Stimulated activated effector memory CD8-positive, alpha-beta T cell treated with anti-CD3 and anti-CD28 coated beads, Interleukin-12 subunit alpha, Interleukin-12 subunit beta, amount 100 ng/mL, for 72 hours (primary cell): Measurements from ENCODE around the gene RFTN2.
A peak's percentile ranks its signal among the peaks of the same experiment; 100 is the strongest.
"Not testable (repeated sequence)": the region's sequence is repeated elsewhere in the genome, so short reads cannot be mapped to it uniquely, and the experiment has no call there.

Source experiments
- ATAC-seq: fragments of 150-1000 bp; cut with Tn5 transposase; 2 replicates; pipeline ENCODE4 v1.10.0; 2021
- DNase-seq, 2 donors: peaks; one replicate each; pipeline ENCODE4 v3.0.0; 2021 to 2022; ENCODE audit warnings: low spot score in 2 of 2
- H3K27ac Mint-ChIP-seq: one replicate; pipeline ENCODE4 v1.8.0; 2022; ENCODE audit warnings: mild to moderate bottlenecking, mixed read lengths
- H3K36me3 Mint-ChIP-seq: one replicate; pipeline ENCODE4 v1.8.0; 2022; ENCODE audit warnings: mild to moderate bottlenecking, mixed read lengths
- H3K4me1 Mint-ChIP-seq: one replicate; pipeline ENCODE4 v1.8.0; 2022; ENCODE audit warnings: mixed read lengths
- H3K4me3 Mint-ChIP-seq: one replicate; pipeline ENCODE4 v1.8.0; 2022; ENCODE audit warnings: mild to moderate bottlenecking, mixed read lengths
- H3K9me3 Mint-ChIP-seq: one replicate; pipeline ENCODE4 v1.8.0; 2022; ENCODE audit warnings: mixed read lengths

Gene RFTN2

GRCh38 chr2:197556456-197556855 lies 118.9 kb downstream of the RFTN2 start:
- no peak for ATAC-seq
- DNase-seq, result no peak
- H3K9me3 Mint-ChIP-seq, result no peaks in the 10 kb centered on the region
- no peaks in the 10 kb centered on the region for H3K4me1 Mint-ChIP-seq
- peaks cover 75% of the 10 kb centered on the region for H3K36me3 Mint-ChIP-seq
- peak overlapping the region; percentile 63 for H3K27ac Mint-ChIP-seq
- no peak overlapping the region for H3K4me3 Mint-ChIP-seq

- H3K4me3 Mint-ChIP-seq, result no peak overlapping the region
- H3K36me3 Mint-ChIP-seq, result peaks cover 75% of the 10 kb centered on the region
- no peak for ATAC-seq
- DNase-seq, result no peak
- H3K4me1 Mint-ChIP-seq, result no peaks in the 10 kb centered on the region
- no peaks in the 10 kb centered on the region for H3K9me3 Mint-ChIP-seq
- peak overlapping the region; percentile 63 for H3K27ac Mint-ChIP-seq
These were observed 119.9 kb downstream of the RFTN2 start for GRCh38 chr2:197555467-197555866.

- H3K36me3 Mint-ChIP-seq, result peaks cover 95% of the 10 kb centered on the region
- not testable (repeated sequence) for DNase-seq, ATAC-seq, H3K27ac Mint-ChIP-seq, H3K4me1 Mint-ChIP-seq, H3K9me3 Mint-ChIP-seq, H3K4me3 Mint-ChIP-seq
These were observed 124.1 kb downstream of the RFTN2 start for GRCh38 chr2:197551260-197551659.

- Mint-ChIP-seq H3K4me1 (no peaks in the 10 kb centered on the region), H3K27ac (no peak overlapping the region), H3K4me3 (no peak overlapping the region), H3K9me3 (no peaks in the 10 kb centered on the region), H3K36me3 (peaks cover 99% of the 10 kb centered on the region)
- ATAC-seq (no peak), DNase-seq (no peak)
These were observed 126.8 kb downstream of the RFTN2 start for GRCh38 chr2:197548582-197548981.

- peaks cover 99% of the 10 kb centered on the region for H3K36me3 Mint-ChIP-seq
- no peaks in the 10 kb centered on the region for H3K4me1 Mint-ChIP-seq
- no peaks in the 10 kb centered on the region for H3K9me3 Mint-ChIP-seq
- peak overlapping the region; percentile 8 for H3K27ac Mint-ChIP-seq
- H3K4me3 Mint-ChIP-seq, result no peak overlapping the region
- no peak for ATAC-seq
- DNase-seq, result no peak
These were observed 128.1 kb downstream of the RFTN2 start for GRCh38 chr2:197547163-197547900.

- ATAC-seq (no peak), DNase-seq (no peak)
- Mint-ChIP-seq H3K36me3 (peaks cover 99% of the 10 kb centered on the region), H3K4me3 (no peak overlapping the region), H3K9me3 (no peaks in the 10 kb centered on the region), H3K4me1 (peaks cover 17% of the 10 kb centered on the region), H3K27ac (peak overlapping the region; percentile 27)
These were observed 132.2 kb downstream of the RFTN2 start for GRCh38 chr2:197543206-197543605.

GRCh38 chr2:197539734-197540133 lies 135.7 kb downstream of the RFTN2 start:
- no peak overlapping the region for H3K4me3 Mint-ChIP-seq
- H3K36me3 Mint-ChIP-seq, result peaks cover 99% of the 10 kb centered on the region
- DNase-seq (no peak), ATAC-seq (peak; percentile 48)
- peaks cover 20% of the 10 kb centered on the region for H3K4me1 Mint-ChIP-seq
- no peaks in the 10 kb centered on the region for H3K9me3 Mint-ChIP-seq
- H3K27ac Mint-ChIP-seq, result peak overlapping the region; percentile 77

- Mint-ChIP-seq H3K36me3 (peaks cover 98% of the 10 kb centered on the region), H3K9me3 (no peaks in the 10 kb centered on the region), H3K4me1 (peaks cover 29% of the 10 kb centered on the region), H3K27ac (peak overlapping the region; percentile 77), H3K4me3 (no peak overlapping the region)
- ATAC-seq (no peak), DNase-seq (no peak)
These were observed 137.0 kb downstream of the RFTN2 start for GRCh38 chr2:197538412-197538811.
